GM12801 (cell line): ENCODE data around the gene FBXO38.

Experiments used
- TF ChIP-seq, protein P1 (sequence below): IDR thresholded peaks from one replicate; pipeline ENCODE4 v1.5.1; 2011; ENCODE audit warnings: control low read depth; ENCODE audit not compliant: insufficient read length; ENCODE audit errors: extremely low read depth

The FBXO38 gene

DNA sequence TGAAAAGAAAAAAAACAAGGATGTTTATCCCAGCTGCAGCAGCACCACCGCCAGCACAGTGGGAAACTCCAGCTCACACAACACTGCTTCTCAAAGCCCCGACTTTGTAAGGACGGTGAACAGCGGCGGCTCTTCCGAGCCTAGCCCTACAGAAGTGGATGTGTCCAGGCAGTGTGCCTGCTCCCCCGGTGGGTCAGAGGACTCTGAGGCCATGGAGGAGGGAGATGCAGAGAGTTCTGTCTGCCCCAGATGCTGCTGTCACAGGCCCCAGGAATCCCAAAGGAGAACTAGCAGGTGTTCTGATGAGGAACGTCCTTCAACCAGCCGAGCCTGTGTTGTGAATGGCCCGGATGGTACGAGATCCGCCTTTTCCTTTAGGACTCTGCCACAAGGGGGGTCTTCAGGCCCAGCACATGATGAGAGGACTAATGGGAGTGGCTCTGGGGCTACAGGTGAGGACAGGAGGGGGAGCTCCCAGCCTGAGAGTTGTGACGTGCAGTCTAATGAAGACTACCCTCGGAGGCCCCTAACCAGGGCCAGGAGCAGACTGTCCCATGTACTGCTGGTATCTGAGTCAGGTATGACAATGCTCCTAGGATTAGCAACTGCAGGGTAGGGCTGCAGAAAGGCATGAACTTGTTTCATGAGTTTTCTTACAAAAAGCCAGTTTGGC is 43.7 kb downstream of the FBXO38 start:
- TF ChIP-seq, protein P1, sequence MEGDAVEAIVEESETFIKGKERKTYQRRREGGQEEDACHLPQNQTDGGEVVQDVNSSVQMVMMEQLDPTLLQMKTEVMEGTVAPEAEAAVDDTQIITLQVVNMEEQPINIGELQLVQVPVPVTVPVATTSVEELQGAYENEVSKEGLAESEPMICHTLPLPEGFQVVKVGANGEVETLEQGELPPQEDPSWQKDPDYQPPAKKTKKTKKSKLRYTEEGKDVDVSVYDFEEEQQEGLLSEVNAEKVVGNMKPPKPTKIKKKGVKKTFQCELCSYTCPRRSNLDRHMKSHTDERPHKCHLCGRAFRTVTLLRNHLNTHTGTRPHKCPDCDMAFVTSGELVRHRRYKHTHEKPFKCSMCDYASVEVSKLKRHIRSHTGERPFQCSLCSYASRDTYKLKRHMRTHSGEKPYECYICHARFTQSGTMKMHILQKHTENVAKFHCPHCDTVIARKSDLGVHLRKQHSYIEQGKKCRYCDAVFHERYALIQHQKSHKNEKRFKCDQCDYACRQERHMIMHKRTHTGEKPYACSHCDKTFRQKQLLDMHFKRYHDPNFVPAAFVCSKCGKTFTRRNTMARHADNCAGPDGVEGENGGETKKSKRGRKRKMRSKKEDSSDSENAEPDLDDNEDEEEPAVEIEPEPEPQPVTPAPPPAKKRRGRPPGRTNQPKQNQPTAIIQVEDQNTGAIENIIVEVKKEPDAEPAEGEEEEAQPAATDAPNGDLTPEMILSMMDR, result no peak

DNA sequence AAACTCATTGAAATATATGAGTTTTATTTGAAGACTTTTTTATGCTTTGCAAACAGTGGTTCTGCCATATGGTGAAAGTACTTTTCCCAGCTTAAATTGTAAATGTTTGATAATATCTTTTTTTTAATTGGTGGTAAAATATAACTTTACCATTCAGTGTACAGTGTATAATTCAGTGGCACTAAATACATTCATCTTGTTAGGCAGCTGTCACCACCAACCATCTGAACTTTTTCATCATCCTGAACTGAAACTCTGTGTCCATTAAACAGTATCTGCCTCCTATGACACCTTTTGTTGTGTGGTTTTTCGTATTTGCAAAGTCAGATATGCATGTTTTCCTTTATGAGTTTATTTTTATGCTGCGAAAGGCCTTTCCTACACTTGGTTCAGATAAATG is 45.1 kb downstream of the FBXO38 start:
- TF ChIP-seq, protein P1, result no peak

DNA sequence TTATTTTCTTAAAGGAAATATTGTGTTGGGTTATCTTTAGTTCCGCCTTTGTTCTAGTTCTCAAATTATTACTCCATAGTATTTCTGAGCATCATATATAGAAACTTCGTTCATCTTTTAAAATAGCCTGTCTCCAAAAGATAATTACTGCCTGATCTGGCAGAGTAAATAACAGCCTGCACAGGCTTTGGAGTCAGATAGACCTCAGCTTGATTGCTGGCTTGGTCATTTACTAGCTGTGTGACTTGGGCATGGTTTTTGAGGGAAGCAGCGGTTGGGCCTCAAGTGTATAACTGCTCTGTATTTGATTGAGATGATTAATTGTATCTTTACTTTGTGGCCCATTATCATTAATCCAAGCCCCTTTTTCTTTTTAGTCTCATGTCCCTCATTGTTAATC is 50.1 kb downstream of the FBXO38 start:
- TF ChIP-seq, protein P1, result no peak

DNA sequence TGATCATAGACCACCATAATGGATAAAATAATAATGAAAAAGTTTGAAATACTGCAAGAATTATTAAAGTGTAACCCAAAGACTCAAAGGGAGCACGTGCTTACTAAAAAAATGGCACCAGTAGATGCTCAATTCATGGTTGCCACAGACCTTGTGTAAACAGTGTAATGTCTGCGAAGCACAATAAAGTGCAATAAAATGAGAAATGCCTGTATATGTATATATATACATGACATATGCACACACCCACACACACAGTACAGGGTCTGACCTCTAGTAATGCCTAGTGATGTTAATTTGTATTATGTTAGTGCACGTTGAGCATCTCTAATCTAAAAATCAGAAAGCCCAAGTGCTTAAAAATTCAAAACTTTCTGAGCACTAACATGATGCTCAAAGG is 52.3 kb downstream of the FBXO38 start:
- TF ChIP-seq, protein P1, result no peak

DNA sequence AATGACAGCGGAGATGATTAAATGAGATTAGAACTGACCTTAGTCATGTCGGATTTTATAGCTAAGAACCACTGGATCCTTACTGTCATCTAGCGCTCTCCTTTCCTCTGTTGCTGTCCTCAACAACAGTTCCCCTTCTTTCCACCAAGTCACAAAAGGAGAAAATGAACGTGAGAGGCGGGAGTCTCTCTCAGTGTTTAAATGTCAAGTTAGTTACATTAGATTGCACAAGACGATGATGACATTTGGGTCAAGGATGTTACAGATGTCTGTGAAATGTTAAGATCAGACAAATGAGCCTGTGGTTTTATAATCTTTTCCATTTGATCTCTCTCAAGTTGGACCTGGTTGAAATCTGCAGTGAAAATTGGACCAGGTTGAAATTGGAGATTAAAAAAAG is 53.5 kb downstream of the FBXO38 start:
- TF ChIP-seq, protein P1, result no peak

DNA sequence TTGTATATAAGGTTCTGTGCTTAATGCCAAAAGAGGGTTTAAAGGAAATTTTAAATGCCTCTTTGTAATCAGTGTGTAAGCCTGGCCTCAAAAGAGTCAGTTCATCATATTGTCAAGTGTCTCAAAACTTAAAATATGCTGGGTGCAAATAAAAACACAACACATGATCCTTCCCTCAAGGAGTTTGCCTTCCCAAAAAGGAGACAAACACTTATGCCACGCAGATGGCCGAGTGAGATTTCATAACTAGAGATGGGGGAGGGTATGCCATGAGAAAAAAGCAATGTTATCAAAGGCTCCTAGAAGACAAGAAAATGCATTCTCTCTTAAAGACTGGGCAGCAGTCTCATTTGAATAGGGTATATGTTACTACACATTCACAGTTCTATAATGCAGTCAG is 55.2 kb downstream of the FBXO38 start:
- TF ChIP-seq, protein P1, result no peak

DNA sequence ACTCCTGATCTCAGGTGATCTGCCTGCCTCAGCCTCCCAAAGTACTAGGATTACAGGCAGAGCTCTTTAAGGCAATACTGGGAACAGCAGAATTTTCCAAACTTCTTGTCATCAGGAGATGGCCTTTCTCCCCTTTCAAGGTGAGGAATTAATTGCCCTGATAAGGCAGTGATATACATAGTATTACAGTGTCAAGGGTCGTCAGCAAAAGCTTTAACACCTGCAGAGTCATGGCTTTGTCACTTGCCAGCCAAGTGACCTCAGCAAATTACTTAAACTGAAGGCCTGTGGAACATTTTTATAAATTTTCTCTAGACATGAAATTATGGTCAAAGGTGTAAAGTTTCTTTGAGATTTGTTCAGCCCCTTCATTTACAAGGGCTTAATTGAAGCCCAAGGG is 59.5 kb downstream of the FBXO38 start:
- TF ChIP-seq, protein P1, result no peak
